HL-60 (cell line): ENCODE results near the gene GPR150.

Experiments
- DNase-seq, 2 experiments: peaks; one replicate each; pipeline ENCODE4 v3.0.0-alpha.2; 2010 to 2020; ENCODE audit warnings: low read depth in 1 of 2, low spot score in 1 of 2
- H3K27ac ChIP-seq: fragments of 250-450 bp; sonication (Bioruptor Pico); replicated peaks from 2 replicates; pipeline ENCODE4 v1.5.1; 2020; ENCODE audit warnings: mild to moderate bottlenecking, moderate library complexity
- H3K27me3 ChIP-seq: fragments of 250-450 bp; sonication (Bioruptor Pico); 2 replicates; pipeline ENCODE4 v1.5.1; 2021; ENCODE audit warnings: mild to moderate bottlenecking, moderate library complexity; ENCODE audit not compliant: insufficient read depth, poor library complexity, severe bottlenecking
- H3K4me3 ChIP-seq: replicated peaks from 2 replicates; pipeline ENCODE4 v1.5.1; 2011; ENCODE audit warnings: mild to moderate bottlenecking, control low read depth, low read length; ENCODE audit not compliant: insufficient read depth
- GABPA ChIP-seq: IDR thresholded peaks from 2 replicates; pipeline ENCODE4 v1.6.1; 2012; ENCODE audit warnings: low read depth
- POLR2AphosphoS5 ChIP-seq: IDR thresholded peaks from 2 replicates; pipeline ENCODE4 v1.6.1; 2012; ENCODE audit warnings: low read depth
- SPI1 ChIP-seq: IDR thresholded peaks from 2 replicates; pipeline ENCODE4 v1.6.1; 2012; ENCODE audit warnings: low read depth, mild to moderate bottlenecking, borderline replicate concordance
- TF ChIP-seq, protein P1 (sequence below): IDR thresholded peaks from one replicate; pipeline ENCODE4 v1.5.1; 2011; ENCODE audit warnings: low read length, control low read depth, inconsistent platforms; ENCODE audit not compliant: insufficient read depth
- TF ChIP-seq, protein P2 (sequence below): IDR thresholded peaks from 2 replicates; pipeline ENCODE4 v1.6.1; 2012; ENCODE audit warnings: low read depth; ENCODE audit not compliant: insufficient replicate concordance

Gene GPR150

DNA sequence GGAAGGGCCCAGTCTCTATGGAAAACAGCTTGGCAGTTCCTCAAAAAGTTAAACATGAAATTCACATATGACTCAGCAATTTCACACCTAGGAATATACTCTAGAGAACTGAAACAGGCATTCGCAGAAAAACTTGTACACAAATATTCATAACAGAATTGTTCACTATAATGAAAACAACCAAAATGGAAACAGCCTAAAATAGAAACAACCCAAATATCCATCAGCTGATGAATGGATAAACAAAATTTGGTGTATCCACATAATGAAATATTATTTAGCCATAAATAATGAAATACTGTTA lies 4.8 kb upstream of the GPR150 start:
- no peak for DNase-seq
- TF ChIP-seq POLR2AphosphoS5 (no peak), SPI1 (no peak), GABPA (no peak)
- TF ChIP-seq, protein P1, sequence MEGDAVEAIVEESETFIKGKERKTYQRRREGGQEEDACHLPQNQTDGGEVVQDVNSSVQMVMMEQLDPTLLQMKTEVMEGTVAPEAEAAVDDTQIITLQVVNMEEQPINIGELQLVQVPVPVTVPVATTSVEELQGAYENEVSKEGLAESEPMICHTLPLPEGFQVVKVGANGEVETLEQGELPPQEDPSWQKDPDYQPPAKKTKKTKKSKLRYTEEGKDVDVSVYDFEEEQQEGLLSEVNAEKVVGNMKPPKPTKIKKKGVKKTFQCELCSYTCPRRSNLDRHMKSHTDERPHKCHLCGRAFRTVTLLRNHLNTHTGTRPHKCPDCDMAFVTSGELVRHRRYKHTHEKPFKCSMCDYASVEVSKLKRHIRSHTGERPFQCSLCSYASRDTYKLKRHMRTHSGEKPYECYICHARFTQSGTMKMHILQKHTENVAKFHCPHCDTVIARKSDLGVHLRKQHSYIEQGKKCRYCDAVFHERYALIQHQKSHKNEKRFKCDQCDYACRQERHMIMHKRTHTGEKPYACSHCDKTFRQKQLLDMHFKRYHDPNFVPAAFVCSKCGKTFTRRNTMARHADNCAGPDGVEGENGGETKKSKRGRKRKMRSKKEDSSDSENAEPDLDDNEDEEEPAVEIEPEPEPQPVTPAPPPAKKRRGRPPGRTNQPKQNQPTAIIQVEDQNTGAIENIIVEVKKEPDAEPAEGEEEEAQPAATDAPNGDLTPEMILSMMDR = no peak
- TF ChIP-seq, protein P2, sequence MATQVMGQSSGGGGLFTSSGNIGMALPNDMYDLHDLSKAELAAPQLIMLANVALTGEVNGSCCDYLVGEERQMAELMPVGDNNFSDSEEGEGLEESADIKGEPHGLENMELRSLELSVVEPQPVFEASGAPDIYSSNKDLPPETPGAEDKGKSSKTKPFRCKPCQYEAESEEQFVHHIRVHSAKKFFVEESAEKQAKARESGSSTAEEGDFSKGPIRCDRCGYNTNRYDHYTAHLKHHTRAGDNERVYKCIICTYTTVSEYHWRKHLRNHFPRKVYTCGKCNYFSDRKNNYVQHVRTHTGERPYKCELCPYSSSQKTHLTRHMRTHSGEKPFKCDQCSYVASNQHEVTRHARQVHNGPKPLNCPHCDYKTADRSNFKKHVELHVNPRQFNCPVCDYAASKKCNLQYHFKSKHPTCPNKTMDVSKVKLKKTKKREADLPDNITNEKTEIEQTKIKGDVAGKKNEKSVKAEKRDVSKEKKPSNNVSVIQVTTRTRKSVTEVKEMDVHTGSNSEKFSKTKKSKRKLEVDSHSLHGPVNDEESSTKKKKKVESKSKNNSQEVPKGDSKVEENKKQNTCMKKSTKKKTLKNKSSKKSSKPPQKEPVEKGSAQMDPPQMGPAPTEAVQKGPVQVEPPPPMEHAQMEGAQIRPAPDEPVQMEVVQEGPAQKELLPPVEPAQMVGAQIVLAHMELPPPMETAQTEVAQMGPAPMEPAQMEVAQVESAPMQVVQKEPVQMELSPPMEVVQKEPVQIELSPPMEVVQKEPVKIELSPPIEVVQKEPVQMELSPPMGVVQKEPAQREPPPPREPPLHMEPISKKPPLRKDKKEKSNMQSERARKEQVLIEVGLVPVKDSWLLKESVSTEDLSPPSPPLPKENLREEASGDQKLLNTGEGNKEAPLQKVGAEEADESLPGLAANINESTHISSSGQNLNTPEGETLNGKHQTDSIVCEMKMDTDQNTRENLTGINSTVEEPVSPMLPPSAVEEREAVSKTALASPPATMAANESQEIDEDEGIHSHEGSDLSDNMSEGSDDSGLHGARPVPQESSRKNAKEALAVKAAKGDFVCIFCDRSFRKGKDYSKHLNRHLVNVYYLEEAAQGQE = no peak
- Histone ChIP-seq H3K27me3 (no peaks in the 10 kb centered on the region), H3K27ac (no peak overlapping the region), H3K4me3 (no peak overlapping the region)

DNA sequence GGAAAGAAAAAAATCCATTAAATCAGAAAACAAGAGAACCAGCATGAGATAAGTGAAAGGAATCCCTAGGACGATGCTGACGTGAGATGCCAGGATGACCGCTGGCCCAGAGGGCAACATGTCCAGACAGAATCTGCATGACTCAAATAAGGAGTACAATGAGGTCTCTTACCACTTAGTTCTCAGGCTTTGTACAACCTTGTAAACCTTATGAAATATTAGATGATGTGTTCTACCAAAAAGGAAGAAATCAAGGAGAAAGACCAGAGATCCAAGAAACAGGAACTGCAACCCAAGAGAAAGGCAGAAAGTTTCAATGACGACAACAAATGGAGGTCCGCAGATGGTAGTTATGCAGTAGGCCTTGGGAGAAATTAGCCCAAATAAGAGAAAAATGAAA lies 2.8 kb upstream of the GPR150 start:
- no peak for DNase-seq
- Histone ChIP-seq H3K27me3 (no peaks in the 10 kb centered on the region), H3K27ac (no peak overlapping the region), H3K4me3 (no peak overlapping the region)
- TF ChIP-seq POLR2AphosphoS5 (no peak), SPI1 (no peak), GABPA (no peak)
- TF ChIP-seq, protein P2 = no peak
- TF ChIP-seq, protein P1 = no peak

DNA sequence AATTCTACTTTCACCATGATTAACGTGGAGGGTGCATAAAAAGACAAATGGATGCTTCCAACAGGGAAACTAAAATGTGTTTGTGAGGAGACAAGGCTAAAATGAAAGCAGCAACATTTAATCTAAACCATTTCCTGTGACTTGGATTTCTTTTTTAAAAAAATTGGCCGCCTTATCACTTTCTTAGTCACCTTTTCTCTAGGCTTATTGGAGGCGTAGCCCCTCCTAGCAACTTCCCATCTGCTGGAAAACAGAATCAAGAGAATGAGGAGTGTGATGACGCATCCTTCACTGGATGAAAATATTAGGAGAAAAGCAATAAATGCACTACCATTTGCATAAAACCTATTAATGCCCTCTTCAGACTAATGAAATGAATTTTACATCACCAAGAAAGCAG lies 791 bp upstream of the GPR150 start:
- no peak for DNase-seq
- Histone ChIP-seq H3K4me3 (no peak overlapping the region), H3K27ac (no peak overlapping the region), H3K27me3 (no peaks in the 10 kb centered on the region)
- TF ChIP-seq, protein P1 = no peak
- TF ChIP-seq, protein P2 = no peak
- TF ChIP-seq GABPA (no peak), SPI1 (no peak), POLR2AphosphoS5 (no peak)
